Fibroblast of pulmonary artery (primary cell): ENCODE results near the gene P2RY14.

ENCODE experiments used
- DNase-seq: peaks from one replicate; pipeline ENCODE4 v3.0.0-alpha.2; 2010; ENCODE audit warnings: low read depth
- H3K4me3 ChIP-seq: replicated peaks from 2 replicates; pipeline ENCODE4 v1.5.1; 2011; ENCODE audit warnings: low read depth, mild to moderate bottlenecking, control low read depth, low read length, moderate library complexity
- TF ChIP-seq, protein P1 (sequence below): IDR thresholded peaks from 2 replicates; pipeline ENCODE4 v1.5.1; 2011; ENCODE audit warnings: mild to moderate bottlenecking, control low read depth, low read length, inconsistent platforms; ENCODE audit errors: missing control alignments

Gene P2RY14

DNA sequence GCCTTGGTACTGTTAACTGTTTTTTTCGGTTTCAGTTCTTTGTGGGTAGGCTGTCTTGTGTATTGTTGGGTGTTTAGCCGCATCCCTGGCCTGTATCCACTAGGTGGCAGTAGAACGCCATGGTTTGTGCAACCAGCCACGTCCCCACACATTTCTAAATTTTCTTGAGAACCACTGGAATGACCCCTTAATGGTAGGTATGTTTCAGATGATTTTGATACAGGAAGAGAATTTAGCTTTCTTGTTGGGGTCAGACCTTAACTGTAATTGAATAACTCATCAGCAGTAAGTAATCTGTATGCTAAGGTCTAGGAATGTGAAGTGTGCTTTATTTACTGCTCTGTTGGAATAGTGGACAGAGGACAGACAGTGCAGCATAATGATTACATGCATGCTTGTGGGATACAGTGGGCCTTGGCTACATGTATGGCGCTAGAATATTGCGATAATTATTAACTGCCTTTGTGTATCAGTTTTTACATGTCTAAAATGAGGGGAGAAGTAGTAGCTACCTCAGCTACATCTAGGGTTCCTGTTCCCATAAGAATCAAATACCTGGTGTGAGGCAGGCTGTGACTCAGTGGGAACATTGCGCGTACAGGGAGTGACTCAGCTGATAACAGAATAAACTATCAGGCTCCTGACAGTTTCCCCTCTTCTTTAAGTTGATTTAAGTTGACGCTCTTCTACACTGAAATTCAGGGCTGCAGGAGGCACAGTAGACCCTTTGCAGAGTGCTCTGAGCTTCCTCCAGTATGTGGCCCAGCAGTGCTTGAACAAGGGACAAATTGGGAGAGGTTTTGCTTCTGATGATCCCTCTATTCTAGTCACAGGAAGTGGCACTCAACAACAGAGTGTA lies 50.3 kb downstream of the P2RY14 start:
- H3K4me3 ChIP-seq = no peak overlapping the region
- peak; percentile 89 for DNase-seq
- TF ChIP-seq, protein P1, sequence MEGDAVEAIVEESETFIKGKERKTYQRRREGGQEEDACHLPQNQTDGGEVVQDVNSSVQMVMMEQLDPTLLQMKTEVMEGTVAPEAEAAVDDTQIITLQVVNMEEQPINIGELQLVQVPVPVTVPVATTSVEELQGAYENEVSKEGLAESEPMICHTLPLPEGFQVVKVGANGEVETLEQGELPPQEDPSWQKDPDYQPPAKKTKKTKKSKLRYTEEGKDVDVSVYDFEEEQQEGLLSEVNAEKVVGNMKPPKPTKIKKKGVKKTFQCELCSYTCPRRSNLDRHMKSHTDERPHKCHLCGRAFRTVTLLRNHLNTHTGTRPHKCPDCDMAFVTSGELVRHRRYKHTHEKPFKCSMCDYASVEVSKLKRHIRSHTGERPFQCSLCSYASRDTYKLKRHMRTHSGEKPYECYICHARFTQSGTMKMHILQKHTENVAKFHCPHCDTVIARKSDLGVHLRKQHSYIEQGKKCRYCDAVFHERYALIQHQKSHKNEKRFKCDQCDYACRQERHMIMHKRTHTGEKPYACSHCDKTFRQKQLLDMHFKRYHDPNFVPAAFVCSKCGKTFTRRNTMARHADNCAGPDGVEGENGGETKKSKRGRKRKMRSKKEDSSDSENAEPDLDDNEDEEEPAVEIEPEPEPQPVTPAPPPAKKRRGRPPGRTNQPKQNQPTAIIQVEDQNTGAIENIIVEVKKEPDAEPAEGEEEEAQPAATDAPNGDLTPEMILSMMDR = peak; percentile 95

- H3K4me3 ChIP-seq = no peak overlapping the region
- TF ChIP-seq, protein P1 = no peak
- DNase-seq = no peak
Observed at GRCh38 chr3:151227266-151227806, 51.0 kb downstream of the P2RY14 start.

- DNase-seq = no peak
- TF ChIP-seq, protein P1 = no peak
- H3K4me3 ChIP-seq = no peak overlapping the region
Observed at GRCh38 chr3:151226825-151227224, 51.5 kb downstream of the P2RY14 start.

- H3K4me3 ChIP-seq = no peak overlapping the region
- peak; percentile 89 for DNase-seq
- TF ChIP-seq, protein P1 = no peak
Observed at GRCh38 chr3:151226088-151226563, 52.2 kb downstream of the P2RY14 start.

DNA sequence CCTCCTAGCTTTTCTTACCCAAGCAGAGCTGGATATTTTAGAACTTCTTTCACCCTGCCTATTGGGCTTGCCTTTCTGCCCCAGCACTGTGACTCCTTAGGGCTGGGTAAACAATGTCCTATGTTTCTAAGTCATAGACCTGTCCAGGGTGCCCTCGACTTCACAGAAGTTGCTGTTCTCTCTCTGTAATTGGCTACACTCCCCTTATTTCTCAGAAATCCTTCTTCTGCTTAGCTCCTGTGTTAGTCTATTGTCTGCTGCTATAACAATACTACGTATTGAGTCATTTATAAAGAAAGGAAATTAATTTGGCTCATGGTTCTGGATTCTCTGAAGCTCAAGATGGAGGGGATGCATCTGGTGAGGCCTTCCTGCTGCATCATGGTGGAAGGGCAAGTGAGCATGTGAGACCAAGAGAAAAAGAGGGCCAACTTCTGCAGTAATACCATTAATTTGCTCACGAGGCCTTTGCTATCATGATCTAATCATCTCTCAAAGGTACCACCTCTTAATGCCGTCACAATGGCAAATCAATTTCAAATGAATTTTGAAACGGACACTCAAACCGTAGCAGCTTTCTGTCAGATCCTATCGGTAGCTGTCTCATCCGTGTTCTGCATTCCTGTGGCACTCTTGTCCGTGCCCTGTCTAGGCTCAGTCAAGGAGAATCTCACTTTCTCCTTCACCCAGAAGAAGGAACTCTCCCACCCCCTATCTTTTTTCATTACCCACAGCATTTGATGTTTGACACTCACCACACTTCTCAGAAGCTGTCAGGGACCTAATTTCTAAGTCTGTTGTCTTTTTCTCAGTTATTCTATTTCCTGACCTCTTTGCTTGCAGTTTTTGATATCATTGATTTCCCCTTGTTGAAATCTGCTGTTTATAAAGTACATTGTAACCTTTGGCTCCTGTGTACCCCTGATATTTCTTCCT lies 53.0 kb downstream of the P2RY14 start:
- no peak for DNase-seq
- H3K4me3 ChIP-seq = no peak overlapping the region
- TF ChIP-seq, protein P1 = no peak

- H3K4me3 ChIP-seq = no peak overlapping the region
- DNase-seq = no peak
- TF ChIP-seq, protein P1 = no peak
Observed at GRCh38 chr3:151224268-151224866, 54.0 kb downstream of the P2RY14 start.
